Prostate gland (tissue), 2 donors: ENCODE results near the gene SLAMF8. TPM values are rescaled to one million over a fixed set of nuclear protein-coding genes. Genes with fewer than 3 reads are reported as not detected.

Experiments used
- DNase-seq: peaks from one replicate; pipeline ENCODE4 v3.0.0-alpha.2; 2019; ENCODE audit warnings: low spot score
- H3K27ac ChIP-seq, 2 donors: fragments of 200-600 bp; sonication (generic); 2 replicates each; pipeline ENCODE4 v1.5.1; 2017 to 2019
- H3K27me3 ChIP-seq: fragments of 200-600 bp; sonication (generic); replicated peaks from 2 replicates; pipeline ENCODE4 v1.5.1; 2019; ENCODE audit not compliant: insufficient read depth
- H3K36me3 ChIP-seq, 2 donors: fragments of 200-600 bp; sonication (generic); 1 replicate in 1 of 2; 2 replicates in 1 of 2; pipeline versions ENCODE4 v1.5.1 to v1.8.1; 2017 to 2019
- H3K4me1 ChIP-seq: fragments of 200-600 bp; sonication (generic); replicated peaks from 2 replicates; pipeline ENCODE4 v1.5.1; 2019
- H3K4me3 ChIP-seq, 2 donors: fragments of 200-600 bp; sonication (generic); 2 replicates each; pipeline ENCODE4 v1.5.1; 2017 to 2019
- H3K9me3 ChIP-seq: fragments of 200-600 bp; sonication (generic); 2 replicates; pipeline ENCODE4 v1.5.1; 2017
- CTCF ChIP-seq, 4 experiments: fragments of 200-600 bp in 2 of 4; fragments of 450-650 bp in 2 of 4; sonication (generic) in 2 of 4; IDR thresholded peaks; 1 replicate in 3 of 4; 2 replicates in 1 of 4; pipeline ENCODE4 v1.5.1; 2016 to 2019; ENCODE audit warnings: antibody characterized with exemption in 4 of 4, mild to moderate bottlenecking in 2 of 4, moderate library complexity in 2 of 4
- POLR2A ChIP-seq: fragments of 450-650 bp; IDR thresholded peaks from one replicate; pipeline ENCODE4 v1.6.1; 2016; ENCODE audit warnings: antibody characterized with exemption, mild to moderate bottlenecking
- POLR2AphosphoS5 ChIP-seq: sonication (generic); formaldehyde crosslinking; IDR thresholded peaks from one replicate; pipeline ENCODE4 v1.6.1; 2017; ENCODE audit warnings: antibody characterized with exemption
- WGBS: methylation state at CpG from one replicate; pipeline ENCODE4 v1.1.5; 2018; 5-methylcytosine and 5-hydroxymethylcytosine counted together
- intact Hi-C: fragments of 100-400 bp; cut with DNase I; formaldehyde crosslinking; loops from one replicate; pipeline ENCODE4 v1.14.2; 2022
- total RNA-seq, 2 donors: library from RNA; depleted of rRNA; stranded (reverse); fragments of >200 nt; gene quantifications; one replicate each; pipeline ENCODE4 v1.1.0, GENCODE V29; 2016

The SLAMF8 gene
- total RNA-seq, 2 donors from 2014 or later, result 1.1 to 1.2 TPM

- DNase-seq, result no peak
- TF ChIP-seq POLR2A (no peak), POLR2AphosphoS5 (no peak), CTCF (IDR thresholded peaks at IDR 0.05) (no peak)
- intact Hi-C loops, result no loop called here
- H3K9me3 ChIP-seq, result no peaks in the 10 kb centered on the region
- no peaks in the 10 kb centered on the region for H3K36me3 ChIP-seq
- H3K4me3 ChIP-seq, result no peak overlapping the region
- no peaks in the 10 kb centered on the region for H3K4me1 ChIP-seq
- no peaks in the 10 kb centered on the region for H3K27me3 ChIP-seq
- WGBS, result 51% methylated on average over 3 of the region's 3 CpGs
- H3K27ac ChIP-seq, result no peak overlapping the region
Measured at GRCh38 chr1:159791031-159791430, 35.6 kb upstream of the SLAMF8 start.

GRCh38 chr1:159791461-159791860 is 35.2 kb upstream of the SLAMF8 start:
- Histone ChIP-seq H3K36me3 (no peaks in the 10 kb centered on the region), H3K27ac (no peak overlapping the region), H3K4me3 (no peak overlapping the region), H3K9me3 (no peaks in the 10 kb centered on the region), H3K4me1 (no peaks in the 10 kb centered on the region), H3K27me3 (no peaks in the 10 kb centered on the region)
- TF ChIP-seq POLR2A (no peak), POLR2AphosphoS5 (no peak), CTCF (IDR thresholded peaks at IDR 0.05) (no peak)
- 18% methylated on average over 3 of the region's 3 CpGs for WGBS
- intact Hi-C loops, result no loop called here
- no peak for DNase-seq

- H3K27ac ChIP-seq, result no peak overlapping the region
- H3K27me3 ChIP-seq, result no peaks in the 10 kb centered on the region
- 37% methylated on average over 5 of the region's 5 CpGs for WGBS
- no peaks in the 10 kb centered on the region for H3K9me3 ChIP-seq
- H3K36me3 ChIP-seq, result no peaks in the 10 kb centered on the region
- H3K4me3 ChIP-seq, result no peak overlapping the region
- no peak for DNase-seq
- no peaks in the 10 kb centered on the region for H3K4me1 ChIP-seq
- intact Hi-C loops, result no loop called here
- TF ChIP-seq CTCF (IDR thresholded peaks at IDR 0.05) (no peak), POLR2A (no peak), POLR2AphosphoS5 (no peak)
Measured at GRCh38 chr1:159795534-159795933, 31.1 kb upstream of the SLAMF8 start.

GRCh38 chr1:159798893-159799292 is 27.8 kb upstream of the SLAMF8 start:
- Histone ChIP-seq H3K27me3 (no peaks in the 10 kb centered on the region), H3K4me1 (no peaks in the 10 kb centered on the region), H3K4me3 (no peak overlapping the region), H3K36me3 (no peaks in the 10 kb centered on the region), H3K27ac (no peak overlapping the region), H3K9me3 (no peaks in the 10 kb centered on the region)
- 5% methylated on average over 2 of the region's 2 CpGs for WGBS
- intact Hi-C loops, result loop anchor here (1.0 kb wide), 1 partner anchor 92 kb away; no protein-coding TSS in a partner anchor
- TF ChIP-seq POLR2A (no peak), POLR2AphosphoS5 (peak; percentile 39), CTCF (IDR thresholded peaks at IDR 0.05) (peak; percentile 29 to 79 (median 70))
- peak; percentile 60 for DNase-seq

- no peak for DNase-seq
- Histone ChIP-seq H3K36me3 (no peaks in the 10 kb centered on the region), H3K27me3 (no peaks in the 10 kb centered on the region), H3K4me3 (no peak overlapping the region), H3K9me3 (no peaks in the 10 kb centered on the region), H3K27ac (no peak overlapping the region), H3K4me1 (no peaks in the 10 kb centered on the region)
- 81% methylated on average over 4 of the region's 4 CpGs for WGBS
- intact Hi-C loops, result loop anchor here (1.0 kb wide), 1 partner anchor 92 kb away; no protein-coding TSS in a partner anchor
- no peak for TF ChIP-seq POLR2AphosphoS5
- TF ChIP-seq POLR2A, result no peak
- no peak for TF ChIP-seq CTCF (IDR thresholded peaks at IDR 0.05)
Measured at GRCh38 chr1:159799446-159799985, 27.2 kb upstream of the SLAMF8 start.
